EL (cell line): ENCODE measurements around the gene MINK1.

Experiments used
- DNase-seq: peaks from one replicate; pipeline ENCODE4 v3.0.0-alpha.2; 2016

The MINK1 gene

DNA sequence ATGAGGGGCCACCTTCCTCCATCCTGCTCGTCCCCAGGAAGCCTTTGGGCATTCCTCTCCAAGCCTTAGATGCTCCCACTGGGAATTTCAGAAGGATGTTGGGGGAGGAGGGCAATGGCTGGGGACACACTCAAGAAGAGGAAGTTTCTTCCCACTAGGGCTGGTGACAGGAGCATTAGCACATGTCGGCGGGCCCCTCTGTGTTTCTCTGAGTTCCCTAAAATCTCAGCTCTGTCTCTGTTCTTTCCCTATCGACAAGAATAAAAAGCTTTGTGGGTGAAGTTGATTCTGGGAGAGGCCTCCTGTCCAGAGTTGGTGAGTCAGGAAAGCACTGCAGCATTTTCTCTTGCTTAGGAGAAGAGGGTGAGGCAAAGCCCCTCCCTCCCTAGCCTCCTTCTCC, 46.5 kb downstream of the MINK1 start:
- DNase-seq, result no peak

DNA sequence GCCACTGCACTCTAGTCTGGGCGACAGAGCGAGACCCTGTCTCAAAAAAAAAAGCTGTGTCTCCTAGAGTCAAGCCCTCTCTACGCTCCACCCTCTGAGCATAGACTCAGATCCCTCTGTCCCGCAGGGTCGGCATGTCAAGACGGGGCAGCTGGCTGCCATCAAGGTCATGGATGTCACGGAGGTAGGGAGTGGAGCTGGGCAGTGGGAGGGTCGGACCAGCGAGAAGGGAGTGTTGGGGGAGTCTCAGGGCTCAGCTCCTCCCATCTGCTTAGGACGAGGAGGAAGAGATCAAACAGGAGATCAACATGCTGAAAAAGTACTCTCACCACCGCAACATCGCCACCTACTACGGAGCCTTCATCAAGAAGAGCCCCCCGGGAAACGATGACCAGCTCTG, 47.7 kb downstream of the MINK1 start:
- no peak for DNase-seq

DNA sequence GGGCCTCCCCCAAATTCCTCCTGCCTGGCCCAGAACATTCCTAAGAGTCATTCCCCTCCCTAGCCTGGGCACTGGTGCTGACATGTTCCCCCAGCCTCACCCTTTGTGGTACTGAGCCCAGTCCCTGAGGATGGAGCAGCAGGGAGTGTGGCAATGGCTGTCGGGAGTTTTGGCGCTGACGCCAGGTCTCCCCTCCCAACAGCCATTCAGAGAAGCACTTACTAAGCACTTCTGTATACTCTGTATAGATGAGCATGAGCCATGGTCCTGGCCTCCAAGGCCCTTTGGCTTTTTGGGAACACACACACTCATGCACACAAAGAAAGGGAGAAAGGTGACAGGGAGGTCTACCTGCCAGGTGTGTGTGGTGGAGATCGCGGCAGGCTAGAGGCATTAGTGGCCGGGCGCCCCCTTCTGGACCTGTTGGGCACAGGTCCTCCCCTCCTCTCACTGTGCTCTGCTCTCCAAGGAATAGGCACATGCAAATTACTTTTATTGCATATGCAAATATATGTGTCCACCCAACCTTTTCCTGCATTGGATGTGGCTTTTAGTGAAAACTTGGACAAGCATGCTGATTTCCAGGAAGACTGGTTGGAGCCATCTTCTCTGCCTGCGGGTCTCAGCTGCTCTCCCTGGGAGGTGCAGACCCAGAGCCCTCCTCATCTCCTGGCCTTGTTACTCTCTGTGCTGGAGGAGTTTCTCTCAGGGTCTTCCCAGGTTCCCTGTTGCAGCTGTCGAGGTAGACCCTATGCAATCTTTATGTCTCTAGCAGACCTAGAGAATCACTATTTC, 48.8 kb downstream of the MINK1 start:
- peak; percentile 31 for DNase-seq

DNA sequence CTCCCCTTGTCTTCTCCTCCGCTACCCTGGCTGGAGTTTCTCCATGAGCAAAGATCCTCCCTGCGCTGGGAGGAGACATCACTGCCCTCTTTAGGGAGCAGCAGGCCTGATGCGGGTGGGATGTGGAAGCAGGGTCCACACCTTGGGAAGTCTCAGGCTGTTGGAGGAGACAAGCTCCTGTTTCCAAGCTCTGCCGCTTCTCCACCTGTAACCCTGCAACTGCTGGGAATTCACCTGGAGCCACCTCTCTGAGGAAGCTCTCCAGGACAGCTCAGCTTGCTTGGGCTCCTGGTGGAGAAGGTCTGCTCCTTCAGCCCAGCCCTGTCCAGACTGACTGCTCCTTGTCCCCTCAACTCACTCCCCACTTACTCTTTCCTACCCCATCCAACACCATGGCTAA, 51.3 kb downstream of the MINK1 start:
- no peak for DNase-seq

DNA sequence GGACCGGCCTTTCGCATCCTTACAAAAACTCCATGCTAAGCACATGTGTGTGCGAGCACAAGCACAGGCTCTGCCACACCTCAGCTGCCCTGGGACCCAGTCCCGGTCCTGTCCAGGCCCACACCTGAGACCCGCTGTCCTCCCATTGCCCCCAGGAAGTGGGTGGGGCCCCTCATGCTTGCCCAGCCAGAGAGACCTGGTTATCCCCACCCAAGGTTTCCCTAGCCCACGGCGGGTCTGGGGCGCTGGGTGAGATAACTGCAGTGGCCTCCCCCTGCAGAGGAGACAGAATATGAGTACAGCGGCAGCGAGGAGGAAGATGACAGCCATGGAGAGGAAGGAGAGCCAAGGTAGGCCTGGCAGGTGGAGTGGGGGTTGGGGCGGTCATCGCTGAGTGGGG, 53.7 kb downstream of the MINK1 start:
- DNase-seq, result no peak

DNA sequence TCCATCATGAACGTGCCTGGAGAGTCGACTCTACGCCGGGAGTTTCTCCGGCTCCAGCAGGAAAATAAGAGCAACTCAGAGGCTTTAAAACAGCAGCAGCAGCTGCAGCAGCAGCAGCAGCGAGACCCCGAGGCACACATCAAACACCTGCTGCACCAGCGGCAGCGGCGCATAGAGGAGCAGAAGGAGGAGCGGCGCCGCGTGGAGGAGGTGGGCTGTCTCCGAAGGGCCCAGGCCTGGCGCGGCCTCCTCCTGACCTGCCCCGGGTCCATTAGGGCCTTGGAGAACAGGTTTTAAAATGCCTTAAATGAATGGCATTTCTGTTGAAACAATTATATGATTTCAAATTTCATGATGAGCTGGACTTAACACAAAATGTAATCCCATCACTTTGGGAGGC, 54.4 kb downstream of the MINK1 start:
- no peak for DNase-seq

DNA sequence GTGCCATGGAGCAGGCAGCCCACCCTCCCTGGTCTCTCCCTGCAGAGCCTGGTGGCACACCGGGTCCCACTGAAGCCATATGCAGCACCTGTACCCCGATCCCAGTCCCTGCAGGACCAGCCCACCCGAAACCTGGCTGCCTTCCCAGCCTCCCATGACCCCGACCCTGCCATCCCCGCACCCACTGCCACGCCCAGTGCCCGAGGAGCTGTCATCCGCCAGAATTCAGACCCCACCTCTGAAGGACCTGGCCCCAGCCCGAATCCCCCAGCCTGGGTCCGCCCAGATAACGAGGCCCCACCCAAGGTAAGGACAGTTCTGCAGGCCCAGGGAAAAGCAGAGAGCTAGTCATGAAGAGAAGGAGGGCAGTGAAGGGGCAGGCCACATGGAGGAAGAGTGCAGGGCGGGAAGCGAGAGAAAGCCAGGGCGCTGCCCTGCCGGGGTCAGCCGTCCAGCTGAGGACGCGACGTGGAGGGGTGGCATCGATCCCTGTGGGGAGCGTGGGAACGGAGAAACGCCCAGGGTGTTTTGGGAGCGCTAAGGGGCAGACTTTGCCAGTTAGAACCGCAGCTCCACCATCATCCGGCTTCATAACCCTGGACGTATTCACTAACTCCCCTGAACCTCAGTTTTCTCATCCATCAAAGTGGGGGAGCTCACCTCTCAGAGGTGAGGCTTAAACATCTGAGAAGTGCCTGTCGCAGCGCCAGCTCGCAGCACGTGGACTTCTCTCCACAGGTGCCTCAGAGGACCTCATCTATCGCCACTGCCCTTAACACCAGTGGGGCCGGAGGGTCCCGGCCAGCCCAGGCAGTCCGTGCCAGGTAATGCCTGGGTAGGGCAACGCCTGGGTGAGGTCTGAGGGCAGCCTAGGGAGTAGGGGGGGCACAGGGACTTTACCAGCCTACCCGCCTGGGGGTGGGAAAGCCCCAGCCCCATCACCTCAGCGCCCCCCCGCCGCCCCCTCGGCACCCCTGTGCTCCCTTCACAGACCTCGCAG, 58.6 kb downstream of the MINK1 start:
- DNase-seq, result no peak

DNA sequence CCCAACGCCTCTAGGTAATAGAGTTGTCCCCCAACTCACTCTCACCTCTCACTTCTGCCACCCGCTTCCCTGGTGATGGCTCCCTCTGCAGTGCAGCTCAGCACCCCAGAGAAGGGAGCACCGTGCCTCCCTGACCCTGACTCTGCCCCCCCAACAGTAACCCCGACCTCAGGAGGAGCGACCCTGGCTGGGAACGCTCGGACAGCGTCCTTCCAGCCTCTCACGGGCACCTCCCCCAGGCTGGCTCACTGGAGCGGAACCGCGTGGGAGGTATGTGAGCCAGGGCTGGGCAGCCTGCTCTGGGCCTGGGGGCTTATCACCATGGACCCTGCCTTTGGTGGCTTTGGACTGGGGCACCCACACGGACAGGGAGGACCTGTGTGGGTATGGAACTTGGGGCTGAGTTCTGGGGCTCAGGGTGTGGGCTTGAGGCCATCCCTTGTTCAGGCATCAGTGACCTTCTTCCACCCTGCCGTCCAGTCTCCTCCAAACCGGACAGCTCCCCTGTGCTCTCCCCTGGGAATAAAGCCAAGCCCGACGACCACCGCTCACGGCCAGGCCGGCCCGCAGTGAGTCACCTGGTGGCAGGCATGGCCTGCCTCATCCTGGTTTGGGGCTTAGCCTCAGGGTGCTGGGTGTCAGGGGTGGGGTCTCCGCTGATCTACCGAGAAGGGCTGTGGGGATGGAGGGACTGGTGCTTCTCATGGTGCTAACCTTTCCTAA, 59.5 kb downstream of the MINK1 start:
- no peak for DNase-seq

DNA sequence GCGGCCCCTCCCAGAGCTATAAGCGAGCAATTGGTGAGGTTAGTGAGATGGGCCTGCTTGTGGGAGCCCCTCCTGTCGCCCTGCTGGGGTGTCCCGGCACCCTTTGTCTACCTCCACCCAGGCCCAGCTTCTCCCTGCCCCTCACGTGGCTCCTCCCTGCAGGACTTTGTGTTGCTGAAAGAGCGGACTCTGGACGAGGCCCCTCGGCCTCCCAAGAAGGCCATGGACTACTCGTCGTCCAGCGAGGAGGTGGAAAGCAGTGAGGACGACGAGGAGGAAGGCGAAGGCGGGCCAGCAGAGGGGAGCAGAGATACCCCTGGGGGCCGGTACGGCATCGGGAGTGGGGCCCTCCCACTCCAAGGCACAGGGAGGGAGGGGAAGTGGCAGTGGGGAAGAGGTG, 60.1 kb downstream of the MINK1 start:
- no peak for DNase-seq

DNA sequence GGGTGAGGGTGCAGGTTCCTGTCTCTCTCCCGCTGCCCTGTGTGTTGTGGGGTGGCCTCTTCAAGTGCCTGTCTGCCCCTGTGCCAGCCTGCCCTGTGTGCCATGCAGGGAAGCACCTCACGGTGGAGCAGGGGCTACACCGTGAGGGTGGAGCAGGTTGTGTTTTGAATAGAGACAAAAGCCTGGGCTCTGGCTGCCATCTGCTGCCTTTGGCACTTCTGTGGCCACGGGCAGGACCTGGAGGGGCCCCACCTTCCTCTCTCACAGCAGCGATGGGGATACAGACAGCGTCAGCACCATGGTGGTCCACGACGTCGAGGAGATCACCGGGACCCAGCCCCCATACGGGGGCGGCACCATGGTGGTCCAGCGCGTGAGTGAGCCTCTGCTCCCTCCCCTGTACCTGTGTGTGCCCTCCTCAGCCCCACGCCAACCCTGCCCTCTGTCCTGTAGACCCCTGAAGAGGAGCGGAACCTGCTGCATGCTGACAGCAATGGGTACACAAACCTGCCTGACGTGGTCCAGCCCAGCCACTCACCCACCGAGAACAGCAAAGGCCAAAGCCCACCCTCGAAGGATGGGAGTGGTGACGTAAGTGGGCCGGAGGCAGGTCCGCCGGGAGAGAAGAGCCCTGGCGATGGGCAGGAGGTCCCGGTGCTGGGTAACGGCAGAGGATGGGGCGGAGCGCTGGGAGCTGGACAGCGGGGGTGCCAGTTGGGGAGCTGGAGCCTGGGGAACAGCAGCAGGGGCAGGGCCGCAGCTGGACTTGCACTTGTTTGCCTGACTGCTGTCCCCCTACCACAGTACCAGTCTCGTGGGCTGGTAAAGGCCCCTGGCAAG, 60.8 kb downstream of the MINK1 start:
- no peak for DNase-seq

DNA sequence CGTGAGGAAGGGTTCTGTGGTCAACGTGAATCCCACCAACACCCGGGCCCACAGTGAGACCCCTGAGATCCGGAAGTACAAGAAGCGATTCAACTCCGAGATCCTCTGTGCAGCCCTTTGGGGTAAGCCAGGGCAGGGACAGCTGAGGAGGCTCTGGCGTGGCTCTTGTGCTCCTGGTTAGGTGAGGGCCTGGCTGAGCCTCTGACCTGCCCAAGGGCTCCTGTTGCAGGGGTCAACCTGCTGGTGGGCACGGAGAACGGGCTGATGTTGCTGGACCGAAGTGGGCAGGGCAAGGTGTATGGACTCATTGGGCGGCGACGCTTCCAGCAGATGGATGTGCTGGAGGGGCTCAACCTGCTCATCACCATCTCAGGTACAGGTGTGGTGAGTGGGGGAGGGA, 62.0 kb downstream of the MINK1 start:
- DNase-seq, result no peak

DNA sequence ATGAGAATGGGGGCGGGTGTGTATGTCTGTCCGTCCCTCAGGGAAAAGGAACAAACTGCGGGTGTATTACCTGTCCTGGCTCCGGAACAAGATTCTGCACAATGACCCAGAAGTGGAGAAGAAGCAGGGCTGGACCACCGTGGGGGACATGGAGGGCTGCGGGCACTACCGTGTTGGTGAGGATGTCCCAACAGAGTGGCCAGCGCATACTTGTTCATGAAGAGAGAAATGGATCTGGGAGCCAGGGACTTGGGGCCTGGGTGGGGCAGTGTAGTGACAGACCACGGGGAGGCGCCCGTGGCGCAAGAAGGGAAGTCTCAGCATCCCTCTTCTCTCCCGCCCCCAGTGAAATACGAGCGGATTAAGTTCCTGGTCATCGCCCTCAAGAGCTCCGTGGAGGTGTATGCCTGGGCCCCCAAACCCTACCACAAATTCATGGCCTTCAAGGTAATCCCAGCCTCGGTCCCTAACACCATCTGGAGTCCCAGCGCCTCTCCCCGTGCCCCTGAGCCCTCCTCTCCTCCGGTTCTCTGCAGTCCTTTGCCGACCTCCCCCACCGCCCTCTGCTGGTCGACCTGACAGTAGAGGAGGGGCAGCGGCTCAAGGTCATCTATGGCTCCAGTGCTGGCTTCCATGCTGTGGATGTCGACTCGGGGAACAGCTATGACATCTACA, 62.7 kb downstream of the MINK1 start:
- no peak for DNase-seq

DNA sequence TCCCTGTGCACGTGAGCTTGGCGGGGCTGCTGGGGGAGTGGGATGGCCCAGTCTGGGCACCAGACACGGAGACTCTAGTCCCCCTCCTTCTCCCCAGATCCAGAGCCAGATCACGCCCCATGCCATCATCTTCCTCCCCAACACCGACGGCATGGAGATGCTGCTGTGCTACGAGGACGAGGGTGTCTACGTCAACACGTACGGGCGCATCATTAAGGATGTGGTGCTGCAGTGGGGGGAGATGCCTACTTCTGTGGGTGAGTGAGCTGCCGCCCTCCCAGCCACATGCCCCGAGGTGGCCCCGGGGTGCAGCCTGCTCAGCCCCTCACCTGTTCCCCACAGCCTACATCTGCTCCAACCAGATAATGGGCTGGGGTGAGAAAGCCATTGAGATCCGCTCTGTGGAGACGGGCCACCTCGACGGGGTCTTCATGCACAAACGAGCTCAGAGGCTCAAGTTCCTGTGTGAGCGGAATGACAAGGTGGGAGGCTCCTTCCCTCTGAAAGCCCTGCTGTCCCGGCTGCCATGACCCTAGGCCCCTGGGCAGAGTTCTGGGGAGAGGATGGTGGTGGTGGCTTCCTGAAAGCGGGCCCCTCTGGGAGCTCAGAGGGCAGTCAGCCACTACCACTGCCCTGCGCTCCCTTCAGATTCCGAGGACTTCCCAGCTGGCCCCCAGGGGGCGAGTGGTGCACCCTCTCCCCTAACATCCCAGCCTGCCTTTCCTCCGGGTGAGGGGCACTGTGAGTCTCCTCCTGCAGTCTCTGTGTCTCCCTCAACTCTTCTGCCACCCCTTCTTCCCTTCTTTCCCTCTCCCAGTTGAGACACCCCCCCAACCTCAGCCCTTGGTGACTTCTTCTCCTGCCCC, 63.4 kb downstream of the MINK1 start:
- no peak for DNase-seq

DNA sequence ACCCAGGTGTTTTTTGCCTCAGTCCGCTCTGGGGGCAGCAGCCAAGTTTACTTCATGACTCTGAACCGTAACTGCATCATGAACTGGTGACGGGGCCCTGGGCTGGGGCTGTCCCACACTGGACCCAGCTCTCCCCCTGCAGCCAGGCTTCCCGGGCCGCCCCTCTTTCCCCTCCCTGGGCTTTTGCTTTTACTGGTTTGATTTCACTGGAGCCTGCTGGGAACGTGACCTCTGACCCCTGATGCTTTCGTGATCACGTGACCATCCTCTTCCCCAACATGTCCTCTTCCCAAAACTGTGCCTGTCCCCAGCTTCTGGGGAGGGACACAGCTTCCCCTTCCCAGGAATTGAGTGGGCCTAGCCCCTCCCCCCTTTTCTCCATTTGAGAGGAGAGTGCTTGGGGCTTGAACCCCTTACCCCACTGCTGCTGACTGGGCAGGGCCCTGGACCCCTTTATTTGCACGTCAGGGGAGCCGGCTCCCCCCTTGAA, 64.1 kb downstream of the MINK1 start:
- no peak for DNase-seq

DNA sequence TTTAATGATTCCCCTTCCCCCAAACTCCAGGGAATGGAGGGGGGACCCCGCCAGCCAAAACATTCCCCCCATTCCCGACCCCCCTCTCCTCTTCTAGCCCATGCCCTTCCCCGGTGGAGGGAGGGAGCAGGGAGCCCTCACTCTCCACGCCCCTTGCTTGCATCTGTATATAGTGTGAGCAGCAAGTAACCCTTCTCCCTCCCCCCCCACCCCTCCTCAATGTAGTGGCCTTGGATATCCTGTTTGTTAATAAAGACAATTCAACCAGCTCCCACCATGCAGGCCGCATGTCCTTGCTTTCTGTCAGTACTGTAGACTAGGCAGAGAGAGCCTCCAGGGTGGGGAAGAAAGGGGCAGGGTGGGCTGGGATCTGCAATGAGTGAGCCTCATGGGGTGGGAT, 64.6 kb downstream of the MINK1 start:
- no peak for DNase-seq

DNA sequence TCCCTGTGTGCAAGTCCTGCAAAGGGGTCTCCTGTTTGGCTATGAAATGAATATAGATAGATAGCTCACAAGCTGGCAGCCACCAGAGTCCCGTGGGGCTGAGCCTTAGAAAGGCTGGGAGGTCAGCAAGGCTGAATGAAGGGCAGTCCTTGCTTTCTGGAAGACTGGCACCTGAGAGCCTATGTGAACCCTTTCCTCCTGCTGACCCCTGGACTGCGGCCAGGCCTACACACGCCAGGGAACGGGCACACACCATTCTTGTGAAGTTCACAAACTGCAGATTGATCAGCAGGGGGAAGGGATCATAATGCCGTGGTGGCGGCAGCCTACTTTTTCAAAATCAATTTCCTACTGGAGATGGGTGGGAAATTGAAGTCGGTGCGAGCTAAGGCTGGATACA, 65.2 kb downstream of the MINK1 start:
- DNase-seq, result no peak

DNA sequence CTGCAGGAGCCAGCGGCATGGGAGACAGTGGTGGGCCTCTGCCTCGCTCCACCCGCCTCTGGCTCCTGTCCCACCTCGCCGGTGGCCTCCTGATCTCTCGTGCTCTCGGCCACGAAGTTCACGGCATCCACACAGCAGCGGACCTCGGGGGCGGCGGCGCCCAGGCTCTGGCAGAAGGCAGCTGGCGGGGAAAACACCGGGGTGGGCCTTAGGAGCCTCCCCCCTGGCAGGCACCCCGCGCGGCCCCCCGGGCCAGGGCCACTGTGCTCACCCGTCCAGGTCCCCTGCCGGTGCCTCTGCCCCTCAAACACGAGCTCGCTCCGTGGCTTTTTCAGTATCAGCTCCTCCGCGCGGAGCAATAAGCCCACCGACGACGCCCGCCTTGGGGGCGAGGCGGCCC, 65.8 kb downstream of the MINK1 start:
- DNase-seq, result no peak

DNA sequence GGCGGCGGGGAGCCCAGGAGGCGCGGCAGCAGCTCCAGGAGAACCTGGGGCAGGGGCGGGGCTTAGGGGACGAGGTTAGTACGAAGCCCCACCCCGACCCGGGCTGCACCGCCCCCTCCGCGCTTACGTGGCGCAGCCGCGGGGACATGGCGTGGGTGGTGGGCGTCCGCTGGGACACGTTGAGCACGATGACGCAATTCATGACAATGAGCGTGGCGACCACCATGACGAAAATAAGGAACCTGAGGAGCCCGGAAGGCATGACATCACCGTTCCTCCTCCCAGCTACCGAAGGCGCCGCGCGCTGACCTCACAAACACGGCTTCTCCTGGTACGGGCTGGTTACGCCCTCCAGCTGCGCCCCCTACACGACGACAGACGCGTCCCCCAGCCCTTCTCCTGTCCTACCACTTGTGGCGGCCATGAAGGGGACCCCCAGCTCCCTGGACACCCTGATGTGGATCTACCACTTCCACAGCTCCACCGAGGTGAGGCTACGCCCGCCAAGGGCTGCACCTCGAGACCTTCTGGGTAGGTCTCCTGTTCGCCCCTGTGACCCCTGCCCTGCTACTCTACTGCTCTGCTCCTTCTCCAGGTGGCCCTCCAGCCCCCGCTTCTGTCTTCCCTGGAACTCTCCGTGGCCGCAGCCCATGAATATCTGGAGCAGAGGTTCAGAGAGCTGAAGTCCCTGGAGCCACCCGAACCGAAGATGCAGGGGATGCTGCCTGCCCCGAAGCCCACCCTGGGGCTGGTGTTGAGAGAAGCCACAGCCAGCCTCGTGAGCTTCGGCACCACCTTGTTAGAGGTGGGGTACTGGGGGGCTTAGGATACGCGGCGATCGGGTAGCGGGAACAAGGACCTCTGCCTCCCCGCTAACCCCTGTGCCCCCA, 66.4 kb downstream of the MINK1 start, which contains the start of gene C17orf107:
Gene C17orf107 (plus strand): TSS at position 196 of the 890 bp plus-strand sequence. CDS start 227 bp downstream, at position 423.
- peak; percentile 68 for DNase-seq
